ENCODE data around the gene CLPTM1L.

The CLPTM1L gene

DNA sequence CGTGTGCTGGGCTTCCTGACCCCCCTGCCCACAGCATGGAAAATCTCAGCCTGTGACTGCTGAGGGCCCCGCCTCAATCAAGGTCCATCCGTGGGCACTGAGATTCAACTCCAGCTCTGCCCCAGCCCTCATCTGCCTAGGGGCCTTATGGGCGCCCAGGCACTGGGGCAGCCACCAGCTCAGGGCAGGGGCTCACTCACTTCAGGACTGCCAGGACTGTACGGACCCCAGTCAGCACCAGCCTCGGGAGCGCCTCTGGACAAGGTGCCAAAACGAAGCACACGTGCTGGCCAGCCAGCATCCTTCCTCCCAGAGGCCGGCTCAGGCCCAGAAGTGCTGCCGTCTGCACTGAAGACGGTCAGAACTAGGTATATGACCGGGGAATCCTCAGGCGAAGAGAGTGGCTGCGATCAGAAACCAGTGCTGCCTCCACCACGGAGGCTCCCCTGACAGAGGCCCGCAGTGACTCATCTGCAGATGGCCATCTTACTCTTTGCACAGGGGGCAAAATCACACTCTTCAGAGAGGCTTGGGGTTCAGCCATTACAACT lies 19.6 kb downstream of the CLPTM1L start:
- DNase-seq, result no peak

DNA sequence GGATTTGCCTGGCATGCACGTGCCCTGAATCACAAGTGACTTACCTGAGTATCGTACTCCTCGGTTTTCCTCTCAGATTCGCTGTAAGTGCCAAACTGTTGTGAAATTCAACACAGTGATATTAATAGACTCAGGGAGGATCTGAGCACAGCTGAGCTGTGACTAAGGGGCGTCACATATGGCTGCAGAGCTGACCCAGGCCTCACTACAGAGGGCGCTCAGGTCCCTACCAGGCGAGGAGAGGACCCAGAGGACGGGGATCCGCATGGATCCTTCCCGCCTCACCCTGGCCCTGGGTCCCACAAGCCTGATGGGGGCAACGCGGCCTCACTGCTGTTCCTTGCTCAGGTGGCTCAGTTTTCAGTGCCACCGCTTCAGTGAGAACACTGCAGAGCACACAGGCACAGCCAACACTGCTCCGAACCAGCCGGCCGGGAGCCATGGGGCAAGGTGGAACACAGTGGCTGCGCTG lies 20.1 kb downstream of the CLPTM1L start:
- DNase-seq, result no peak

DNA sequence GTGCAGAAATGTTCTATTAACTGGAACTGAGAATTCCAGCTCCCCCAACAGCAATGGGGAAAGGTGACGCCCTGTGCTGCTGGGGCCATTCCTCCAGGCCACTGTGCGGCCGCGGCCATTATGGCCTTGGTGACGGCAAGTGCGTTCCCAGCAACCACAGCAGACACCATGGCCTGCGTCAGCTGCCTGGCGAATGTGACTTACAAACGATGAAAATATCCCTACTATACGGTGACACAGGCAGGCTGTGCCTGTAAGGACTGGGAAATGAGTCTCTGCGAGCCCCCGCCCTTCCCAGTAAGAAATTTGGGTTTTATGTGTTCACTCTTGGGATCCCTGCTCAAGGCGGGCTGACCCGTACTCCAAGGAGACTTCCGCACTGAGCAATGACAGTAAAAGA lies 20.6 kb downstream of the CLPTM1L start:
- DNase-seq, result no peak

DNA sequence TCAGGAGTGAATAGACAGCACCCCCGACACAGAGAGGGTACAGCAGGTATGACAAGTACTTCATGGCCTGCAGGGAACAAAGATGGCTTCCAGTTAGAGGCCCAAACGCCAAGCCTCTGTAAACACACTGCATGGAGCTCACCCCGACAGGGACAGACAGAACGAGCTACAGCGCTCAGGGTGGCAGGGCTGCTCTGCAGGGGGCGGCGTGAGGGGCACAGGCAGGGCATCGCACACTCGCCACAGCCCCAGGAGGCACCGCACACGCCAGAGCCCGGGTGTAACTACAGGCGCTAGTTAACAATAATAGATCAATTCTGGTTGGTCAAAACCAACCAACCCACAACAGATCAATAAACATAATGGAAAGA lies 21.1 kb downstream of the CLPTM1L start:
- DNase-seq, result no peak

DNA sequence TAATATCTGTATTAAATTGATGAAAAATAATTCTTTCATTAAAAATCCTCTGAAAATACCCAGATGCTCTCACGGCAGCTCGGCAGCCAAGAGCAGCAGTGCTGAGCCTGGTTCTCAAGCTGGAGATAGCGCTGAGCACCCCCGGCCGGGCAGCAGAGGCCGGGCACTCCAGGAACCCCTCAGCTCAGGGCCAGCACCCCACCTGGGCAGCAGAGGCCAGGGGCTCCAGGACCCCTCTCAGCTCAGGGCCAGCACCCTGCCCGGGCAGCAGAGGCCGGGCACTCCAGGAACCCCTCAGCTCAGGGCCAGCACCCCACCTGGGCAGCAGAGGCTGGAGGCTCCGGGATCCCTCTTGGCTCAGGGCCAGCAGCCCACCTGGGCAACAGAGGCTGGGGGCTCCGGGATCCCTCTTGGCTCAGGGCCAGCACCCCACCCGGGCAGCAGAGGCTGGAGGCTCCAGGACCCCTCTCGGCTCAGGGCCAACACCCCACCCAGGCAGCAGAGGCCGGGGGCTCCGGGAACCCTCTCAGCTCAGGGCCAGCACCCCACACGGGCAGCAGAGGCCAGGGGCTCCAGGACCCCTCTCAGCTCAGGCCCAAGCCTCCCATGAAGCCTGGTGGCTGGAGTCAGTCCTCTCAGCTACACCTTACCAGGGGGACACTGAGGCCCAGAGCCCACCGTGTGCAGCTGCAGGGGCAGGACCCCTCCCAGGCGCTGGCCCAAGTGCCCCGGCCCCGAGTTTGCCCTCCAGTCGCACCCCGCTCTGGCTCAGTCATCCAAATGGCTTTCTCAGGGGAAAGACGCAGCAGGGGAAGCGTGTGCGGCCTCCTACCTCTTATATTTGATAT lies 21.7 kb downstream of the CLPTM1L start:
- no peak for DNase-seq

DNA sequence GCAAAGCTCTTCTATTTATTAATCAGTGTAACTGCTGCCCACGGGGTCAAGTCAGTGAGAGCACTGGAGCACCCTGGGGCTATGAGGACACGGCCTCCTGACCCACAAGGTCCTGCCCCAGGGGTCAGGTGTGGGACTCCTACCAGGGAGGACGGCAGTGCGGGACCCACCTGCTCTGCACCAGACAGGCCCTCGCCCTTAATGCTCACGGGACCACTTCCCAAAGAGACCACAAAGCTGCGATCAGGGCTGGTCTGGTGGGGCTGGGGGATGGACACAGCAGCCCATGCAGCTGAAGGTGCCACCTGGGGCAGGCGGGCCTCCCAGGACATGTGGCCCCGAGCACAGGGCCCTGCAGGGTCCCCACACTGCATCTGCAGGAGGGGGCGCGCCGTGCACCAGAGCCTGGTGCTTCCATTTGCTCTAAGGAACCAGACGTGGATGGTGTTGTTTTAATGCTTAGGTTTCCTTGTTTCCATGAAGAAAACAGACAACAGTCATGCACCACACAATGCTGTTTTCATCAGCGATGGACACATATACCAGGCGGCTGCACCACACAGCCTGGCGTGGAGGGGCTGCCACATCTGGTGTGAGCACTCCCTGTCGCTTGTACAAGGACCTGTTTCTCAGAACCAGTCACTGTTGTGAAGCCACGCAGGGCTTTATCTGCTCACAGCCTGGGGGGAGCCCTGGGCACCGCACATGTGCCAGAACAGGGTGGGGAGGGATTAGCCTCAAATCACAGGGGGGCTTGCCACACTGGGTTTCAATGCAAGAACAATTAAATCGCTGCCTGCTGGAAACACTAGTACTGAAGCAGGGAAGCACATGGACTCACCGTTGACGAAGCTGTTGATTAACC lies 22.6 kb downstream of the CLPTM1L start:
- no peak for DNase-seq

DNA sequence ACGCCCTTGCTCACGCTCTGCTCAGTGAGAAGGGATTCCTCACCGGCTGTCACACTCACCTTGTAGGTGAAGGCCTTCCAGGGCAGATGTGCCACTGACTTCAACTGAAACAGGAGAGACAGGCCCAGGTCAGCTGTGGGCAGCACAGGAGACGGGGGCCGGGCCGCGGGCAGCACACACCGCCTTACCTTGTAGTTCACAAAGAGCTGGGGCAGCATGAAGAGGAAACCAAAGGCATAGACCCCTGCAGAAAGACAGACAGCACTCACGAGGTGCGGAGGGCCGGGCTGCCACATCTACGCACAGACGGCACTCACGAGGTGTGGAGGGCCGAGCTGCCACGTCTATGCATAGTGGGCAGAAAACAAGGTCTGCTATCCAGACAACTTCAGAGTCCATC lies 23.3 kb downstream of the CLPTM1L start:
- no peak for DNase-seq

DNA sequence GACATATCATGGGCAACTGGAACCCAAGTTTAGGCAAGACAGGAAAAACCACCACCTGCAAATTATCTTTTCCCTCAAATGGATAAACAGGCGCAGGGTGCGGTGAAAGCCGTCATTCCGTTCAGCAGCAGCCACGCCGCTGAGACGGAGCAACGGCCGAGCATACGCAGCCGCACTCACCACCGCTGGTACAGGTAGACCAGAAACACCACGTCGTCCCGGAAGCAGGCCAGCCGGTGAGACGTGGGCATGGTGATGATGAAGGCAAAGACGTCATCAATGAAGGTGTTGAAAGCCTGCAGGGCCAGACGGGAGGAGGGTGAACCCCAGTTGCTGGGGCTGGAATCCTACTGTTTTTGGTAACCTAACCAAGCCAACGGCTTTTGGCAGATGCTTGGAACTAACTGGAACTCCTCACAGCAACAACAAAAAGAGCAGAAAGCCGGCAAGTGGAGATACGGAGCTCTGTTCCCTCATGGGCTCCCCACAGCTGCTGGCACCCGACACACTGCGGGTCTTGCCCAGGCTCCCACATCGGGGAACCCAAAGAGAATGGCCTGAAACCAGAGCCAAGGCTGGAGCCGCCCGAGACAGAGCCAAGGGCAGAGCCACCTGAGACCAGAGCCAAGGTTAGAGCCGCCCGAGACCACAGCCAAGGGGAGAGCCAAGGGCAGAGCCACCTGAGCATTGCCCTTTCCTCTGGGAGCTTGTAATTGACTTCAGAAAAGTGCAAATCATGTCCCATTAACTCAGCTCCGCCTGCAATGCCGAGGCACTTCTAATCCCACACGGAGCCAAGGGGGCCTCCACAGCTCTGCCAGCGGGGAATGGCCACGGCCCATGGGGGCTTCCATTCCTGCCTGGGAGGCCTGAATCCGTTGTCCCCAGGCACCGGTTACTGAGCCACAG lies 24.2 kb downstream of the CLPTM1L start:
- no peak for DNase-seq

DNA sequence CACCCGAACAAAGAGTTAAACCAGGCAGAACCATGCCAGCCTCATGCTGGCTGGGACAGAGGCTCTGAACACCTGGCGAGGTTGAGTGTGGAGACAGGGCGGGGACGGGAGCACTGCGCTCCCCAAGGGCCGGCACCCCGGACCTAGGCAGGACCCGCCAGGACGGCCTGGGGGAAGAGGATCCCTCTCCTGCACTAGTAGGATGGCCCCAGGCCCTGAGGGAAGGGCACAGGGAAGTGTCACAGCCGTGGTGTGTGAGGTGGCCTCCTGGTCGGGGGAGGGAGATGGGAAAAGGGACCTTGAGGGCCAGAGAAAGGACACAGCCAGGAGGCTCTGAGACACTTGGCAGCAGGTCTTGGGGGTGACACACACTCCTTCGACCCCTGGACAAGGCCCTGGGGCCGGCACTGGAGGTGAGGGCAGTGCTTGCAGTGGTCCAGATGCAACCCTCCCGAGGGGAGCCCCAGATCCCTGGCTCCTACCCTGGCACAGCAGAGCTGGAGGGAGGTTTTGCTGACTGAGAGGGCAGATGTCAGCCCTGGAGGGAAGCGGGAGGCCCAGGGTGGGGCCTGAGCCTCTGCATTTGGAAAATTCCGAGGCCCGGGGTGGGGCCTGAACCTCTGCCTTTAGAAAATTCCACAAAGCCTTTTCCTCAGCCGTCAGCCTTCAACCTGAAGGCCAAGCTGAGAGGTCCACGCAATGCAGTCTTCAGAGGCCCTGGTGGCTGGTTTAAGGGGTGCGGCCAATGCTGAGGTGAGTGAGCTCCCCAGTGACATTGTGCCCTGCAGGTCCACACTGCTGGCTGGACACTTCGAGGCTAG lies 25.3 kb downstream of the CLPTM1L start:
- DNase-seq, result peak in 1 of 2 experiments; percentile 25

DNA sequence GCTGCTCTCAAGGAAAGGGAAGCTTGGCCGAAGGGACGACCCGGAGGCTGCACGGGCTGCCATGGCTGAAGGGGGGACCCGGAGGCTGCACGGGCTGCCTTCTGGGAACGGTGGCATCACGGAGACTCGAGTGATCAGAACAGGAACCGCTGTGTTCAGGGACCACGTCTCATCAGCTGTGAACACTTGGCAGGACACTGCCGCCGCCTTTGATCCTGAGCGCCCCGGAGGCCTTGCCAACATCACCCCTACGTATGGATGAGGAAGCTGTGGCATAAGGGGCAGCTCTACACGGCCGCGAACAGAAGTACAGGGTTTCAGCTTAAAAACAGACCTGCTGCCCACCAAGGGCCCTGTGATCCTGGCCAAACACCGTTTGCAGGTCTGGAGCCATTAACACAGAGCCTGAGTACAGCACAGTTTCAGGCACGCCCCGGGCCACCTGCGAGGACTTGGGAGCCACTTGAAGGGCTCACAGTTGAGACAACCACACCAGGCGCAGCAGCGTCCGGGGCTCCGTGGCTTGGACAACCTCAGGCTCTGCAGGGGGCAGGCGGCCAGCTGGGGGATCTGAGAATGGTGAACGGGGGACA lies 26.1 kb downstream of the CLPTM1L start:
- DNase-seq, result peak; percentile 44 to 53

DNA sequence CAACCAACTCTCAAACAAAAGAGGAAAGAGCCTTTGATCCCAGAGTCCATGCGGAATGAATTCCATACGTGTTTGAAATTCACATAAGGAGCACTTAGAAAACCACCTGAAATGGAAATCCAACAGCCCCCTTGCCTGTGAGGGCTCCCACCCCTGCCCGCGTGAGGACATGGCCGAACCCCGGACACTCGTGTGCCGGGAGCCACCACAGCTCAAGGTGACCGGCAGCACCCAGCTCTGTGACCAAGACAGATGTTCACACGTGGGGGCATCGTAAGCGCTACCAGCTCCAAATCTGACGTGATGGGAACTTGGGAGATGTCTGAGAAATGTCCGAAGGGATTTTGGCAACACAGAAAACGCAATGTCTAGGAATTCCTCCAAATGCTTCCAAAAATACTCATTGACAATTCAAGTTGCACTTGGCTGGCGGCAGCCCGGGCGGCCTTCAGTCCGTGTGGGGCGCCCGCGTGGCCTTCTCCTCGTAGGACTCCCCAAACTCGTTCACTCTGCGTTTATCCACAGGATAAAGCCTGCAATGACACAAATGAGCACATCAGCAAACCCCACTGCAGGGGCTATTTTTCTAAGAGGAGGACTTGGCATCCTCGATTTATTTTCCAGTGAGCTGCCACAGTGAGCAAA lies 26.9 kb downstream of the CLPTM1L start:
- no peak for DNase-seq

DNA sequence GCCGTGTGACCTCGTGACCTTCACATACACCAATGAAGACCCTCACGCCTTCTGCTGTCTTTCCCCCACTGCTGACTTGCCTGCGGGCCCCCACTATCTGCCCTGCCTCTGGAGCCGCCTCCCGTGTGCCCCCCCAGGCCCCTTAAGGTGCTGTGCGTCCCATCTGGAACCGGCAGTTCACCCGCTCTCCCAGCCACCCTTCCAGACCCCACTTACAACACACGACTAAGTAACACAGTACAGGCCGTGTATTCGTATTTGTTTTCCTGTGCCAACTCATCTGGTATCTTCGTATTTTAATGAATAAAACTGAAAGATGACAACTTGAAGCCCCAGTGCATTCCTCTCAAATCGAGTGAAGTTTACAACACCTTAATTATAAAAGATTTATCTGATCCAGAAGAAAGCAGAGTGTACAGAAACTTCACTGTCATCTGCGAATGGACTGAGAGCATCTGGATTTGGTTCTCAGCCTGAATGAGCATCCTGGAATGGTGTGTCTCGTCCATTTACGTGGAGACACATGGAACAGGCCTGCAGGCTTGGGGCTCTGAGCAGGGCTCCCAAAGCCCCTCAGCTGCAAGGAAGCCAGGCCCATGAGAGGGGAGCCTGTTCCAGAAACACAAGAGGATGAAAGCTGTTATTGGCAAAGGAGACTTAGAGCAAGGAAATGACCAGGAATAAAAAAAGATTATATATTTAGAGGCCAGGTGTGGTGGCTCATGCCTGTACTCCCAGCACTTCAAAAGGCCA lies 28.1 kb downstream of the CLPTM1L start:
- no peak for DNase-seq

DNA sequence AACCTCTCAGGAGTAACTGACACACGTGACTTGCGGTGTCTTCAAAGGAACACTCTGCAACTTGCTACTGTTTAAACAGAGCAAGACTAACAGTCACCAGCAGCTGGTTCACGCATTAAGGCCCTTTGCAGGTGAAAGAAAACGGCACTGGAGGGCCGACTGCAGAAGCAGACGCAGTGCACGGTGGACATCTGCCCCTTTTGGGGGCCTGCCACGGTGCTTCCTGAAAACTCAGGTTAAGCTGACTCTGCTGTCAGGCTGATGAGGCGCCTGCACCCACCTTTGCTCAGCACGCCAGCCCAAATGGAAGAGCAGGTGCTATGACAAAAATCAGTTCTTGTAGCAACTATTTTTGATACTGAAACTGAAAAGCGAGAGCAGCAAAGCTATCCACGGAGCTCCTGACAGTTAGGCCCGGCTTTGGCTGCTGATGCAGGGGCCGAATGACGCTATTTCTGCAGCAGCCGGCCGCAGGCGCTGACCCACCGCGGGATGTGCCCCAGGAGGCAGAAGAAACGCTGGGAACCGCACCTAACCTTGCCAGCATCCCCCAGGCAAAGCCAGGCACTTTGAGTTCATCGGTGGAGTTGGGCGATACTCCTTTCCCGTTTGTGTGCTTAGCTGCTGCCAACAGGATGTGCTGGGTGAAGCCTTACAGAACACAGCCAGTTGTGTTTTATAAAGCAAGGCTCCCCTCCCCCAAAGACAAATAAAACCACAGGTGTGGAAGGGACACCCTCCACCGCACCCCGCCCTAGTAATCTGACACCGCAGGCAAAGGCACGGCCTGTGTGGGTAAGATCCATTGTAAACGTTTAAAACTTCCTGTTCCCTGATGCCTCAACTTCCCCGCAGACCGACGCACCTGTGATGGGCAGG lies 29.0 kb downstream of the CLPTM1L start:
- peak; percentile 89 to 90 for DNase-seq

DNA sequence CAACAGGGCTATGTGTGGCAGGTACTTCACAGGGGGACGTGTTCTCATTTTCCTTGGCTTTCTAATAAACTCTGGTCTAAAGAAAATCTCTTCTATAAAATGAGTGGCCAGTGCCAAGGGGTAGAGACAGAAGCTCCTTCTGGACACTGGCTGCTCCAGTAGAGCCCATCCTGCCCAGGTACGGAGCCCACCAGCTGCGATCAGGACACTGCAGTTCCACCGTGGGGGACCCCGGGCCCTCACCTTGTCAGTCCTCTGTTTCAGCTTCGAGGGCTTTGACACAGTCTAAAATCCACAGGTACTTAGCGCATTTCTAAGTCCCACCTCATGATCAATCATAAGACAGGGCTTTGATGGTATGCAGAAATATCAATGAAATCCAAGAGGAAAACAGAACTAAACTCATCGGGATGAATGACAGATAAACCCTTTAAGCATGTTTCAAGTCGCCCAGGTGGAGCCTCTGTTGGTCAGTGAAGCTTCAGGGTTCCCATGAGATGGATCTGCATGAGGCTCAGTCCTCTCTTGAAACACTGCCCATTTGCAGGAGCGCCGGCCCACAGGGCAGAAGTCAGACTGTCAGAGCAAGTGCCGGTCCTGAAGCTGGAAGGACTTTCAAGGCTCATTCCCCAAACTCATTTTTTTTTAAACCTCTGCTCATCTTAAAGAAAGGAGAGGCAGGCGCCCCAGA lies 29.7 kb downstream of the CLPTM1L start:
- peak in 1 of 2 experiments; percentile 37 for DNase-seq

DNA sequence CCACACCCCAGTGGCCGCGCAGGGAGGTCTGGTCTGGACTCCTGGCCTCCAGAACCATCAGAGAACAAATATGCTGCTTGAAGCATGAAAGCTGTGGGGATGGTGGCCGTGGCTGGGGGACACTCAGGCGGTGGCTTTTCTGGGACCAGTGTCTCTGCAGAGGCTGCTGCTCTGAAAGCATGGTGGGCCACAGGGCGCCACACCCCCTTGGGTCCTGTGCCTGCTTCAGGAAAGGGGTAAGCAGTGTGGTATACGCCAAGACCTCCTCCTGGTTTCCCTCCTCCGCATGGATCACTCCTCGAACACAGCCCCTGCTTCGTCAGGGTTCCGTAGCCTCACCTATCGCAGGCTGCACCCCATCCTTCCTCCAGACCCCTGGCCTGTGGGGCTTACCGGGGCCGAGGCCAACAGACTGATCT lies 30.3 kb downstream of the CLPTM1L start:
- DNase-seq, result no peak

DNA sequence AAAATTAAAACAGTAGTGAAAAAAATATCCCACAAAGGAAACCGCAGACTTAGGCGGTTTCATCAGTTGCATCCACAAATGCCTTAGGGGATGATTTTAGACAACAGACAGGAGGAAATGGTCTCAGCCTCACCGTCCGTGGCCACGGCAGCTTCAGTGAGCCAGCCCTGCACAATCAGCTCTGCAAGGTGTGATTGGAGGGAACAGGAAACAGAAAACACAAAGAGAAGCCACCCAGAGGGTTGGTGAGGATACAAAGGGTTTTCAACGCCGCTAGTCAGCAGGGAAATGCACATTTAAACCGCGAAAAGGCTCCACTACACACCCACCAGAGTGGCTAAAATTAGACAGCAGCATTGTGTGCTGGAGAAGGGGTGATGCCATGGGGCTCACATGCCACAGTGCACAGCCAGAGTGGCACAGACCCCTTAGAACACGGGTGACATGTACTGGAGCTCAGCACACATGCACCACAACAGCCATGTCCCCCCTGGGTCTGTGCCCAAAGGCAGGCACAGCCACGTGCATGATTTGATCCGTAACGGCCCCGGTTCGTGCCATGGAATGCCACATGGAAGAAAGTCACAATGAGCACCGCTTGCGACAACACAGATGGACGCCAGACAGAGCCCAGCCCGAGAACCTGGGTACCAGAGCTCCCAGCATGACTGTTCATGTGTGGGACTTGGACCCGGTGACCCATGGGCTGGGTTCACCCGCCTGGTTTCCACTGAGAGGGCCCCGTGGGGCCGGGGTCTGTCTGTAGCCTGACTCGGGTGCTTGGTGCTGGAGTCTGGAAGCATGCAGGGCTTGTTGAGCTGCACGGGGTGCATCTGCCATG lies 31.7 kb downstream of the CLPTM1L start:
- no peak for DNase-seq

DNA sequence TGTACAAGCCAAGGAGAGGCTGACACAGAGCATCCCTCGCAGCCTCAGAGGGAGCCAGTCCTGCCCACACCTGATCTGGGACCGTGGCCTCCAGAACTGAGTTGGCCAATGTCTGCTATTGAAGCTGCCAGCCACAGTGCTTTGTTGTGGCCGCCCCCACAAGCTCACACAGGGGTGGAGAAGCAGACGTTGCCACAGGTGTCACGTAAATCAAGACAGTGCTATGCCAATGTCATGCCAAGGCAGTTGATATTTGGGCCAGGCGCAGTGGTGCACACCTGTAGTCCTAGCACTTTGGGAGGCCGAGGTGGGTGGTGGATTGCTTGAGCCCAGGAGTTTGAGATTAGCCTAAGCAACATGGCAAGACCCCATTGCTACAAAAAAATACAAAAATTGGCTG lies 32.7 kb downstream of the CLPTM1L start:
- no peak for DNase-seq
